ENCODE results near the gene ANKRD53. TPM values are rescaled to one million over a fixed set of nuclear protein-coding genes. Genes with fewer than 3 reads are reported as not detected.

Gene ANKRD53
- total RNA-seq, 1 donor from 2014 or later: 11.7 TPM

DNA sequence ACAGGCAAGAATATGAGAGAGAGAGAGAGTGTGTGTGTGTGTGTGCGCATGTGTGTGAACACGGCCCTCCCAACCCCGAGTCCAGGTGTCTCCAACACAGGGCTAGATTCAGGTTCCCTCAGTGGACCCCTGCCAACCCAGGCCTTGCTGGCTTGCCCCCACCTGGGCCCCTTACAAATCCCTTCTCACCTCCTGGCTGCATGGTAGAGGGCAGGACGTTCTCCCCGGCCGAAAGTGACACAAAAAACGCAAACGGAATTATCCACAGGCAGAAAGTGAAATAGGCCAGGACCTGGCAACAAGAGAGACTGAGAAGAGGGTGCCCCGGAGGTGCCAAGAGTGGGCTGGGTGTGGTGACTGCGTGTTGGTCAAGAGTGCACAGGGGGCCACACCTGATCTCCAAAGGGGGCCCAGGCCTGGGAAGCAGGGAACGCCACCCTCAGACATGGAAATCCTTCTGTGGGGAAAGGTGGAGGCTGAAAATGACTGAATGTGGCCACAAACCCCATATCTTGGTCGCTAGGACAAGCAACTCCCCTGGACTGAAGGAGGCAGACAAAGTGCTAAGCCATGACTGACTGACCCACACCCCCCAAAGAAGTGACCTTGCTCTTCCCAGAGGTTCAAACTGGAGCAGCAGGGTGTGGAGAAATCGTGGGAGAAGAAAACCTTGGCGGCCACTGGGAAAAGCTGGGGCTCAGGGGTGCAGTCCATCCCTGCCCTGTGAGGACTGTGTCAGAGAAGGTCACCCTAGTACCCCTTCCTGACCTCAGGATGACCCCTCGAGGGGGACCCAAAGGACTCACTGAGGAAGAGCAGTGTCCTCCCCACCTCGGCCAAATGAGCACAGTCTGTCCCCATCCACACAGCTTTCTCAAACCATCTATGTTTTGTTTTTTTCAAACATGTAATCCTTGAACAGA, 10.6 kb downstream of the ANKRD53 start:
- peaks cover 11% of the 10 kb centered on the region for H3K36me3 Mint-ChIP-seq (ENCODE audit: unreplicated experiment)
- no peak overlapping the region for H3K4me3 Mint-ChIP-seq (ENCODE audit: unreplicated experiment)
- H3K27me3 Mint-ChIP-seq (ENCODE audit: unreplicated experiment): peaks cover 5% of the 10 kb centered on the region
- H3K9me3 Mint-ChIP-seq (ENCODE audit: unreplicated experiment): peaks cover 3% of the 10 kb centered on the region
- DNase-seq: no peak
- no peak overlapping the region for H3K27ac Mint-ChIP-seq (ENCODE audit: unreplicated experiment)
- no peak for TF ChIP-seq CTCF (IDR thresholded peaks at IDR 0.05; ENCODE audit: partially characterized antibody, unreplicated experiment)
- H3K4me1 Mint-ChIP-seq (ENCODE audit: low read depth, unreplicated experiment): peaks cover 21% of the 10 kb centered on the region

- no peak for TF ChIP-seq CTCF (IDR thresholded peaks at IDR 0.05; ENCODE audit: partially characterized antibody, unreplicated experiment)
- Mint-ChIP-seq H3K36me3 (ENCODE audit: unreplicated experiment) (peaks cover 11% of the 10 kb centered on the region), H3K27ac (ENCODE audit: unreplicated experiment) (no peak overlapping the region), H3K27me3 (ENCODE audit: unreplicated experiment) (peaks cover 7% of the 10 kb centered on the region), H3K9me3 (ENCODE audit: unreplicated experiment) (peaks cover 4% of the 10 kb centered on the region), H3K4me1 (ENCODE audit: low read depth, unreplicated experiment) (peaks cover 17% of the 10 kb centered on the region), H3K4me3 (ENCODE audit: unreplicated experiment) (no peak overlapping the region)
- no peak for DNase-seq
Observed at GRCh38 chr2:70990216-70990615, 11.8 kb downstream of the ANKRD53 start.

- Mint-ChIP-seq H3K36me3 (ENCODE audit: unreplicated experiment) (peaks cover 6% of the 10 kb centered on the region), H3K4me3 (ENCODE audit: unreplicated experiment) (no peak overlapping the region), H3K9me3 (ENCODE audit: unreplicated experiment) (peaks cover 4% of the 10 kb centered on the region), H3K4me1 (ENCODE audit: low read depth, unreplicated experiment) (peaks cover 17% of the 10 kb centered on the region), H3K27me3 (ENCODE audit: unreplicated experiment) (peaks cover 10% of the 10 kb centered on the region), H3K27ac (ENCODE audit: unreplicated experiment) (no peak overlapping the region)
- no peak for DNase-seq
- no peak for TF ChIP-seq CTCF (IDR thresholded peaks at IDR 0.05; ENCODE audit: partially characterized antibody, unreplicated experiment)
Observed at GRCh38 chr2:70991142-70991541, 12.7 kb downstream of the ANKRD53 start.

DNA sequence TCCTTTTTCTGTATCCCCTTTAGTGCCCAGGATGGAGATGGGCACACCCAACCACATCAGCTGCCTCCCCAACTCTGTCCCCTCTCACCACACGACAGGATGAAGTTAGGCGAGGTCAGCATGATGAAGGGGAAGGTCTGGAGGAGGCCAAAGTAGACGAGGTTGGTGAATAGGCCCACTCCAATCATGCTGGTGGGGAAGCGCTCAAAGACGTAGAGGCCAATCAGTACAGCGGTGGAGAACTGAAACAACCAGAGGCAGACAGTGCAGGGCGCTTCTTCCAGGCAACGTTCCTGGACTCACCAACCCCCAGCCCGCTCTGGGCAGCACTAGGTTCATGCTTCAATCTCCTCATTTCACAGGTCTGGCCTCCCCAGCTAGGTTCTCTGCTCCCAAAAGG, 13.3 kb downstream of the ANKRD53 start:
- Mint-ChIP-seq H3K27me3 (ENCODE audit: unreplicated experiment) (peaks cover 10% of the 10 kb centered on the region), H3K36me3 (ENCODE audit: unreplicated experiment) (peaks cover 5% of the 10 kb centered on the region), H3K4me3 (ENCODE audit: unreplicated experiment) (no peak overlapping the region), H3K4me1 (ENCODE audit: low read depth, unreplicated experiment) (peaks cover 17% of the 10 kb centered on the region), H3K27ac (ENCODE audit: unreplicated experiment) (no peak overlapping the region), H3K9me3 (ENCODE audit: unreplicated experiment) (peaks cover 4% of the 10 kb centered on the region)
- no peak for TF ChIP-seq CTCF (IDR thresholded peaks at IDR 0.05; ENCODE audit: partially characterized antibody, unreplicated experiment)
- DNase-seq: no peak
